ENCODE measurements around the gene CPS1.

Gene CPS1

DNA sequence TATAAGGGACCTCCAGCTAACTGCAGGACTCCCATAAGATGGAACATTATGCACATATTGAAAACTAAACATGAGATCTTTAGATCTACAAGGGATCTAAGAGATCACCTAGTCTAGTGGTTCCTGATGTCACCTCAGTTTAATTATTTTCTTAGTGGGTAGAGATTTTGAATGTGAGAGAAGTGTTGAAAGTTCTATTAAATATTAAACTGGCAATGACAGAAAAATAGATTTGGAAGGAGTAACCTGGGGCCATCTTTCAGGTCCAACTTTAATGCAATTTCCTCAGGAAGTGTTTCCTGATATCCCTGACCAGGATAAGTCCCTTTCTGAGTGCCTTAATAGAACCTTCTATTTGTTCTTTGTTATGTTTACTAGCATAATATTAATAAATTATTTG lies 29.1 kb upstream of the CPS1 start:
- H3K4me3 ChIP-seq (ENCODE audit: low read depth, low read length) = no peak overlapping the region
- no peak for DNase-seq (ENCODE audit: low read depth)
- TF ChIP-seq, protein P1, sequence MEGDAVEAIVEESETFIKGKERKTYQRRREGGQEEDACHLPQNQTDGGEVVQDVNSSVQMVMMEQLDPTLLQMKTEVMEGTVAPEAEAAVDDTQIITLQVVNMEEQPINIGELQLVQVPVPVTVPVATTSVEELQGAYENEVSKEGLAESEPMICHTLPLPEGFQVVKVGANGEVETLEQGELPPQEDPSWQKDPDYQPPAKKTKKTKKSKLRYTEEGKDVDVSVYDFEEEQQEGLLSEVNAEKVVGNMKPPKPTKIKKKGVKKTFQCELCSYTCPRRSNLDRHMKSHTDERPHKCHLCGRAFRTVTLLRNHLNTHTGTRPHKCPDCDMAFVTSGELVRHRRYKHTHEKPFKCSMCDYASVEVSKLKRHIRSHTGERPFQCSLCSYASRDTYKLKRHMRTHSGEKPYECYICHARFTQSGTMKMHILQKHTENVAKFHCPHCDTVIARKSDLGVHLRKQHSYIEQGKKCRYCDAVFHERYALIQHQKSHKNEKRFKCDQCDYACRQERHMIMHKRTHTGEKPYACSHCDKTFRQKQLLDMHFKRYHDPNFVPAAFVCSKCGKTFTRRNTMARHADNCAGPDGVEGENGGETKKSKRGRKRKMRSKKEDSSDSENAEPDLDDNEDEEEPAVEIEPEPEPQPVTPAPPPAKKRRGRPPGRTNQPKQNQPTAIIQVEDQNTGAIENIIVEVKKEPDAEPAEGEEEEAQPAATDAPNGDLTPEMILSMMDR (conservative IDR thresholded peaks at IDR 0.05; ENCODE audit: low read depth, low read length) = no peak

DNA sequence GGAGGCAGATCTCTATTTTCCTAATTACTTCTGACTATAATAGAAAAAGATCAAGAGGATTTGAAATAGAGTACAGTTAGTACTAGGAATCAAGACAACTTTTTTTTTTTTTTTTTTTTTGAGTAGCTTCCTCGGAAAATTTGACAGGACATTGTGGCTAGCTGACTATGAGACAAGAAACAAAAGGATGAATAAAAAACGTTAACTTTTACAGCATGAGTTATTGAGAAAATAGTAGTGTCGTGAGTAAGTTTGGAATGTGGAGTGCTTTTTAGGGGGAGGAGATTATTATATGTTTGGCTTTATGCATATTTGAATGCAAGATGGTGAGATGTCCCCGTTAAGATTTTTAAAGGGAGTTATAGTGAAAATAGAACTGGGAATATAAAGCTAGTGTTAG lies 27.7 kb upstream of the CPS1 start:
- no peak for DNase-seq (ENCODE audit: low read depth)
- H3K4me3 ChIP-seq (ENCODE audit: low read depth, low read length) = no peak overlapping the region
- TF ChIP-seq, protein P1 (conservative IDR thresholded peaks at IDR 0.05; ENCODE audit: low read depth, low read length) = no peak

DNA sequence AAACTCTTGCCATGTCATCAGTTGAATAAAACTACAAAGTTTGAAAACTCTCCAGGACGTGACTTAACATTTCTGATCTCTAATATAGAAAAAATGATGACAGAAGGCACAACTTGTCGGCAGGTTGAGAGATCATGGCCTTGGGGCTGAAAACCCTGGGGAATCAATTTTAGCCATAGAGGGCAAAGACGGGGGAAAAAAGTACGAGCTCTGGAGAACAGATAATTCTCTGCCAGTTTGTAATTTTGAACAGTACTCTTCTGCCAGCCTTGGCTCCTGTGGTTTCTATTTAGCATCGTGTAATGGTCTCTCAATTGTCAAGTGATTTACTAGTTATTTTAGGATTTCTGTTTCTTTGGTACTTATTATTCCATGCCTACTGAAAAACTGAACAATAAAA lies 25.3 kb upstream of the CPS1 start:
- TF ChIP-seq, protein P1 (conservative IDR thresholded peaks at IDR 0.05; ENCODE audit: low read depth, low read length) = no peak
- no peak overlapping the region for H3K4me3 ChIP-seq (ENCODE audit: low read depth, low read length)
- DNase-seq (ENCODE audit: low read depth) = no peak

DNA sequence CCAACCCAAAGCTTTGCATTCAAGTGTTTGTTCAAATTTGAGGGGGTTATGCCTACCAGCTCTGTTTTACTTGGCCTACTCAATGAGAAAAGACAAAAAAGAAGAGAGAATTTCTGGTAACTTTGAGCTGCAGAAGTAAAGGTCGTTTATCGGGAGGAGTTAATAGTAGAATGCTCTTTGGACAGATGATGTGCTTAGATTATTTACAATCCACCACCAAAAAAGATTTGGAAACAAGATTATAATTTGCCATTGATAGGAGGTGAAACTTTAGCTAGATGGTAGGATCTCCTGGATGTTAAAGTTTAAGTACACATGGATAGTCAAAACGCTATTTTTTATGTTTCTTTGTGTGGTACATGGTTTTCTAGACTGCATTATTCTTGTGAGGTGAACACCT lies 24.9 kb upstream of the CPS1 start:
- no peak overlapping the region for H3K4me3 ChIP-seq (ENCODE audit: low read depth, low read length)
- TF ChIP-seq, protein P1 (conservative IDR thresholded peaks at IDR 0.05; ENCODE audit: low read depth, low read length) = no peak
- DNase-seq (ENCODE audit: low read depth) = no peak

DNA sequence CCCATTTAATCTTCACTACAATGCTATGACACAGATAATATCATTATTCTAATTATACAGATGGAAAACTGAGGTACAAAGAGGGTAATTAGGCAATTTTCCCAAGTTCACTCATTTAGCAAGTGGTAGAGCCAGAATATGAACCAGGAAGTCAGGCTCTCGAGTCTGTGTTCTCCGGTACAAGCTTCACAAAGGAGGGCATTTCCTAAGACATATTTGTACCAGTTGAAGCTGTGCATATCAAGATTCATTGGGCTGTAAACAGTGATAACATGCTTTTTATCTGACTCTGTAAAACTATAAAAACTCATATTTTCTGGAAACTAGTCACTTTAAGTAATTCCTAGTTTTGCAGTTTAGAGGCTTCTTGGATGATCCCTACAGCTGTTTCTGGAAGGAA lies 23.0 kb upstream of the CPS1 start:
- TF ChIP-seq, protein P1 (conservative IDR thresholded peaks at IDR 0.05; ENCODE audit: low read depth, low read length) = no peak
- DNase-seq (ENCODE audit: low read depth) = no peak
- H3K4me3 ChIP-seq (ENCODE audit: low read depth, low read length) = no peak overlapping the region

DNA sequence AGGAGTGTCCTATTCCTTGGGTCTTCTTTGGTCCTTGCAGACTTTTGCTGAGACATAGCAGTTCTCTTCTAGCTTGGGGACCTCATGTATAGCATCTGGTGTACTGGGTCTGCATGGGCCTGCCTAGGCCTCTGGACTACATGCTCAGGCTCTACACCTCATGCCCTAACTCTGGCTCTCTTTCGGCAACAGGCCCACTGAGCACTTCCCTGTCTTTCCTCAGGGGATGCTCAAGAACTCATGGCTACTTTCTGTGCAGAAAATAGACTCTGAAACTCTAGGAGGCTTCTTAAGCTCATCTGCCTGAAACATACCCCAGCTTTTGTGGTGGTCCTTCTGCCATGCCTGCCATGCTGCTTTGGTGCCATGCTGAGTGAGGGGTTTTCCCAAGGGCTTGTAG lies 21.5 kb upstream of the CPS1 start:
- DNase-seq (ENCODE audit: low read depth) = no peak

DNA sequence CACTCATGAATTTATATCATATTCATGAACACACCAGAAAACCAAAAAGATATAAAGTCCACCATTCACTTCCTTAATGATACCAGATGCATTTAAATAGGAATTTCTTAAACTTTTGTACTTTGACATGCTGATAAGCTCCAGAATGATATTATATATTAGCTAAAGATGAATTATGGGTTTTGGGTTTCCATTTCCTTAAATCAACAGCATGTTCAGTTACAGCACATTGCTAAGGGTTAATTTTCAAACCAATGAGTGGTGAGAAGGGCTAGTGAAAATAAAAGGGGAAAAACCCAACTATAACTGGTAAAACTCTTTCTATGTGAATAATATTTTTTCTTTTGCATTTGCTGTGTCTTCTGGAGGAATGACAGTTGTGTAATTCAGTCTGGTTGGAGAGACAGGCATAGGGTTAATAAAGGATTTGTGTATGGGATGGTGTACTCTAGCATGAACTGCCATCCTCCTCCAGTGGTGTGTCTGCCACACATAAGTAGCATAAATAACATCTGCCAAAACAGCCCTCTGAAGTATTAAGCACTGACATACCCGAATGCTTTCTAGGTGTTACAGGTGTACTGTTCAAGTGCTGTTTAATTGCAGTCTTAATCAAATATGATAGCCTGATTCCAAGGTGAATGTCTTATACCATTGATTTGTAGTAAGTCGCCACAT lies 19.3 kb upstream of the CPS1 start:
- no peak for DNase-seq (ENCODE audit: low read depth)
- H3K4me3 ChIP-seq (ENCODE audit: low read depth, low read length) = no peak overlapping the region
- TF ChIP-seq, protein P1 (conservative IDR thresholded peaks at IDR 0.05; ENCODE audit: low read depth, low read length) = no peak

More for the DNA sequence above, 21.5 kb upstream of the CPS1 start:
- no peak overlapping the region for H3K4me3 ChIP-seq (ENCODE audit: low read depth, low read length)
- TF ChIP-seq, protein P1 (conservative IDR thresholded peaks at IDR 0.05; ENCODE audit: low read depth, low read length) = no peak
